NCI-H1092 (cell line): Measurements from ENCODE around the gene NWD2.

Source experiments
- DNase-seq: peaks from one replicate; lab custom pipeline; 2025; lab: John Stamatoyannopoulos, UW

Gene NWD2

GRCh38 chr4:37438564-37439279 is 194.2 kb downstream of the NWD2 start:
- no peak for DNase-seq

DNA sequence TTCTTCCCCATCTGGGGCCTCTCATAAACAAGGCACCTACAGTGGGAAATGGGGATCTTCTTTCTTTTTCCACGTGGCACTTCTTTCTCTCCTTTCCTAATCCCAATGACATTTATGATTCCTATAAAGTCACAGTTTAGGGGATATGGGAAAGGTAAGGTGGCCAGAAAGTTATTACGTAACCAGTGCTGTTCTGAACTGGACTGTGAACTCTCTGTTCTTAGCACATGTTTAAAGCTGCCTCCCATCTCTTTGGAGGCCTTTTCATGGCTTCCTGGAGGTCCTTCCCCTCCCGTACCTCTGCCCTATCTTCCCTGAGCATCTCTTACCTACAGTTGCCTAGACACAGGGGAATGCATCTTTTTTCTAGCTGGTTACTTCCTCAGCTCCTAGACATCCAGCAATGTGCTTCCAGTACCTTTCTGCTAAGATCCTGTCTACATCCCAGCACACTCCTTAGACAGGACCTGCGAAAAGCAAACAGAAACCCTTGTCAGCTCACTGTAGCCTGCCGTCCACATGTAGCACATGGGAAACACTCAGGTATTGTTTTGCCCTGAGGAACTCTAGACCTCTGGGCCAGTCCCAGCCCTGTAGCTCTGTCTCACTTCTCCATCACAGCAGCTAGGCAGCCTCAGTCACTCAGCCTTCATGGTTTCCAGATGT is 195.4 kb downstream of the NWD2 start:
- no peak for DNase-seq

DNA sequence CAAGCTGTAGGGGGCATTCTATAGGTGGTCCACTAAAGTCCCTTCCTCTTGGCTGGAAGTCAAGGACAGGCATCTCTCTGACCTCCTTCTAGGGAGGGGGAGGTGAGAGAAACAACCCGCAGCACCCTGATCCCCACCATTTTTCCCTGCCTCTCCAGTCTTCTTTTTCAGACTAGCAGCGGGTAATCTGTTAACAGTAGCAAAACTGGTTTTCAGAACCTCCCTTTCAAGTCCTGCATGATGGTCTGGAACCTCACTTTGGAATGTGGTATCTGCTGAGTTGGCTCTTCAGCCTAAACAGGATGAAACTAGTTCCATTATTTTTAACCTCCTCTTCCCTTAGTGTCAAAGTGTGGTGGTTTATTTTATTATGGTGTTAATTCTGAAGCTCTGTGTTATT is 196.0 kb downstream of the NWD2 start:
- DNase-seq: no peak

- DNase-seq: no peak
Measured at GRCh38 chr4:37441231-37442061, 196.9 kb downstream of the NWD2 start.

- no peak for DNase-seq
Measured at GRCh38 chr4:37442062-37442323, 197.4 kb downstream of the NWD2 start.

- no peak for DNase-seq
Measured at GRCh38 chr4:37443137-37443536, 198.6 kb downstream of the NWD2 start.

- no peak for DNase-seq
Measured at GRCh38 chr4:37445023-37445422, 200.5 kb downstream of the NWD2 start.

DNA sequence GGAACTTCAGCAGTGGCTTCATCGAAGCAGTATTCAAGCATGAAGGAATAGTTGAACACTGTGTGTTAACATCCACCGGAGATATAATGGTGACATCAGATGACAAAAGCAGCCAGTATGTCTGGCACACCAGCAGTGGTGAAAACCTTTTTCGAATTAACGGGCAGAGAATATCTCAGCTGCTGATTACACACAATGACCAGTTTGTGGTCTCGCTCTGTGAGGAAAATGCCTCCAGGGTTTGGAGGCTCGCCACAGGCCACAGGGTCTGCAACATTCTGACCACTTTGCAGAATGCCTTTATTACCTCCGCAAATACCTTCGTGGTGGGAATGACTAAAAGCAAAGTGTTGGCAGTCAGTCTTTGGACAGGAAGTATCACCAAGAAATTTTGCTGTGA is 201.5 kb downstream of the NWD2 start:
- DNase-seq: no peak

DNA sequence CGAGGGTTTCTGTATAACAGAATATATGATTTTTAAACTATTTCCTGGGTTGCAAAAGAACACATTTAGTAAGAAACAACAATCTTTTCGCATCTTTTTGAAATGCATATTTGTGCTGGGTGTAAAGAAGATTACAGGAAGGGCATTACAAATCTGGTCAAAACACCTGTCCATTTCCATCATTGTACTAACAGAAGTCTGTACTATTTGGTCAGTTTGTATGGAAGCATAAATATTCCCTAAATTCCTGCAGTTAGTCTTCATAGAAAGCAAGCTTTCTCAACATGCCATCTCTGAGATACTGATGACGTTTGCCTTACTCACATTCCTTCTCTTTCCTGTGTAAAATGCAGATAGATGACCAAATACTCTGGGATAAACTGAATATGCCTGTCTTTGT is 203.3 kb downstream of the NWD2 start:
- no peak for DNase-seq

DNA sequence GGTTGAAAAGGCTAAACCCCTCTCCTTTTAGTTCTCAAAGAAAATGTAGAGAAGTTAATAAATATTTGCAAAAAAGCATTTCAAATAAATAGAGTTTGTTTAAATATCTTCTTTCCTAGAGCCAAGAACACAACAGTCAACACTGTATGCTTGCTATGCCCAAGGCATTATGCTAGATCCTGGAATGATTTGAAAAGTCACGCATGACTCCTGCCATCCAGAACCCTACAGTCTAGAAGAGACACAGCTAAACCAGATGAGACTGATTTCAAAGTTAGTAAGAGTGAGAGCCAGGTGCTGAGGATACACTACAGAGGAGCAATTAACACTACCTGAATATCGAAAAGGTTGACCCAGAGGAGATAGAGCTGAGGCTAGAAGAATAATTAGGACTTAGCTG is 205.8 kb downstream of the NWD2 start:
- DNase-seq: no peak

- DNase-seq: no peak
Measured at GRCh38 chr4:37450911-37451310, 206.4 kb downstream of the NWD2 start.

DNA sequence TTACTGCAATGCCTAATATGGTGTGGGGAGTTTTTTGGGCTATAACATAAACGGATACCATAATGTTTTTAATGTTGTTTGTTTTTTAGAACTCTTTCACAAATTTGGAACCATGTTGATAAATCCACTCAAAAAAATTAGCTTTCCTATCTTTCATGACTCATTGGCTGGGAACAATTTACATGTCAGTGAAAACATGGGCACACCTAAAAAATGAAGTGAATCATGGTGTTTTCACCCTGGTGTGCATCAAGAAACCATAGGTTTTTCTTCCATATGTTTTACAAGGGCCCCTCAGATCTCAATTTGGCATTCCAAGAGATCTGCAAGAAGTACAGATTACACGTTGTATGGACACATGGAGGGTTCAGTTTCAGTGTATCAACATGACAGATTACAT is 207.1 kb downstream of the NWD2 start:
- DNase-seq: no peak

DNA sequence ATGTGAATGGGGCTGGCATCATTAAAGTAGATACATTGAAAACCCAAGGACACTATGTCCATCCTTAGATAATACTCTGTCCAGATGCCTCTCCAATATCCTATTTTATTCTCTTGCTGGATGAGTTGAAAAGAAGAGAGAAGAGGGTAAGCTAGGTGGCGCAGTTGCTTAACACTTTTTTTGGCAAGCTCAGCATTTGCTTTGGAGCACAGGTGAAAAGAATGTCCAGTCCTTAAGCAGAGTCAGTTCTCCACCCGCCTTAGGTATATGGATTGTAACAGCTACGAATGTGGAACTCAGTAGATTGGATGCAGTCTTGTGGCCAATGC is 208.4 kb downstream of the NWD2 start:
- peak; percentile 24 for DNase-seq

DNA sequence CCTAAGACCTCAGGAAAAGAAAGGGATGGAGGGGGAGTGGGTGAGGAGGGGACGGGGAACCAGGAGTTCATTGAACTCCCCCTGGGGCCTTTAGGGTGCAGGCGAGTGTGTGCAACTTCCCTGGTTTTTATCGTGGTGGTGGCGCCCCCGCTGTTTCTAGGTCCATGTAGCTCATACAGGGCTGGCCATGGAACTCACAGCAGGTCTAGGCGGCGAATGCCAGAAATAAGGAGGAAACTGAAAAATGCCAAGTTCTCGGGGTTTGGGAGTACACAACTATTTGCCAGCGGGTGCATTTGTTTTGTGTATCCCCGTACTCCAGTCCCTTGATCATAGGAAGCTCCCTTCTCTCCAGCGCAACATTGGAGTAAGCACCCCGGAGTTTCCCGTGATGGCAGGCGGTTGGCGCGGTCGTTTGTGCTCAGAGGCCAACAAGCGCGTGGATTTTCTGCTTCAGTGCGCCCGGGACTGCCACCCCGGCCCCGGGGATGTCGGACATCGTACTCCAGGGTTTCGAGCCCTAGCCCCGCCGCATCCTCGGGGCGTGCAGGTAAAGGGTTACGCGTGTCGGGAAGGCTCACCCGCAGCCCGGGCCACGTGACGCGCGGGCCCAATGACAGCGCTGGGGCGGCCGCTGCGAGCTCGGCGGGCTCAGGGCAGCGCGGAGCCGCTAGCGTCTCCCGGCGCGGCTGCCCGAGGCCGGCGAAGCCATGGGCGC is 208.9 kb downstream of the NWD2 start:
- DNase-seq: no peak

- DNase-seq: no peak
Measured at GRCh38 chr4:37453999-37454800, 209.7 kb downstream of the NWD2 start.

- no peak for DNase-seq
Measured at GRCh38 chr4:37455301-37456131, 211.0 kb downstream of the NWD2 start.

DNA sequence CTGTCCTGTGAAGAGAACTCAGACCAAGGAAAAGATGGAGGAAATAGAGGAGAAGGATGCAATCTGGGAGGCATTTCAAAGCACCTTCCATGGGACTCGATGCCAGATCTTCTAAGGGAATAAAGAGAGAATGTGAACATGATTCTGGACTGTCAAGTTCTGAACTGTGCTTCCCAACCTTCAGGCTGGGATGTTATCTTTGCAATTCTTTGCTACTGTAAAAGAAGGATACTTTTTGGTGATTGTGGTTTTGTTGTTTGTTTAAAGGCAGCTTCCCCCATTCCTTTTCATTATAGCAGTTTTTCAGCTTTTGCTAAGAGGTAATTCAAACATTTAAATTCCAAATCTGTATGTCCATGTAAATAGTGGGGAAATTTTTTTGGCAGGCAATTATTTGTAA is 217.3 kb downstream of the NWD2 start:
- DNase-seq: no peak

DNA sequence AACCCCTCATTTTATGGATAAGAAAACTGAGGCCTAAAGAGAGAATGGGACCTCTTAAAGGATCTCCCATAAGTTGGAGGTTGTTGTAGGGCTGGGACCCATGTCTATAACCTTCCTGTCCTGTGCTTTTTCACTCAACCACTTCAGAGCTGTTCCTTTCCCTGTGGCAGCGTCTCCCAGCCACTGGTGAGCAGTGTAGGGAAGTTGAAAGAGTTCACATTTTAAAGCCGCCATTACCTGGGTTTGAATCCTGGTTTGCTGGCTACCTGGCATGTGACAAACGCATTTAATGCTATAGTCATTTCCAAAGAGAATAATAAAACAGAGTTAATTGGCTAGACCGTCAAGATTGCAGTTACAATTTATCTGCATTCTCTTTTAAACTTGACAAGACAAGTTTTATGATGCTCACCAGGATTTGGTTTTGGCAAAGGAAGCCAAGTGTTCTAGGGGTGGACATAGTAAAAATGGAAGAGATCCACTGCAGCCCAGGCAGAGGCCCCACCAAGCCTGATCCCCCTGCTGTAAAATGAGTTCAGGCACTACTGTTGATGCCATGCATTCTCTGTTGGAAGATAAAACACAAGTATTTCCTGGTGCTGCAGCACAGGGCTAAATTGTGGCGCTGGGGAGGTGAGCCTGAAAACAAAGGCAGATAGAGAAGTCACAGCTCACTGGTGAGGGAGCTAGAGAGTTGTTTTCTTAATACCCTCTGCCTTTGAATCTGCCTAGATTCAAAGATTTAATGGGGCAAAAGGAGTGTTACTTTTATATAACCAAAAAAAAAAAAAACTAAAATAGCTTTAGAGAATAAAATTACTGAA is 218.7 kb downstream of the NWD2 start:
- no peak for DNase-seq

DNA sequence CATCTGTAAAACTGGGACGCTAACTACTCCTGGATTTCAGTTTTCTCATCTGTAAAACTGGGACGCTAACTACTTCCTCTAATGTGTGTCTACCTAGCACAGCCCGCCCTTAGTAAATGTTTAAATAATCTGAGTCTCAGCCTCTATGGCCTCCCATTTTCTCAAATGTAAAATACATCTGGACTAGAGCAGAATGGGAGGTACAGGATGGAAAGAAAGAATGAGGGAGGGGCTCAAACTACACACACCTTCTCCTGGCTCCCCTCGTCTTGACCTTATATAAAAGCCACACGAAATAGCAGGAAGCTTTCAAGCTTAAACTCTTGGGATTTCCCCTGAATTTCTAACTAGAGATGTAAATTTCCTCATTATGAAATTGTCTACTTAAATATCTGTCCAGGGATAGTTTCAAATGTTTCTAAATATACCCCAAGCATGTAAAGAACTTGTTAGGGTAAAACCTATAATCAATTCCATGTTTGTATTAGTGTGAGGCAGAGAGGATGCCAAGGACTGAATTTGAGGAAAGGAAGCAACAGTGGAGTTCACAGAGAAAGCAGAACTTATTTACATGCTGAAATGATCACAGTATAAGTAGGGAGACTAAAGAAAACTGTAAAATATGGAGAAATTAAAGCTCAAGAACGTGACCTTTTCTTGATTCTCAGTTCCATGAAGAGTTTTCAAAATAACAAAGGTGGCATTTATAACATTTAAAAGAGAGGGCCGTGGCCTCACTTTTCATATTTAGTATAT is 220.0 kb downstream of the NWD2 start:
- no peak for DNase-seq
